K562 (cell line): Measurements from ENCODE around the gene MYLK4. TPM values are rescaled to one million over a fixed set of nuclear protein-coding genes. Genes with fewer than 3 reads are reported as not detected.

Source experiments
- ATAC-seq: fragments of 200-7000 bp; cut with Tn5 transposase; 3 replicates; pipeline ENCODE4 v1.9.1; 2020; ENCODE audit warnings: moderate library complexity
- BruUV-seq: library from RNA; stranded (reverse); fragments of 400-500 nt; replicated peaks from 2 replicates; lab custom pipeline; 2021; lab: Mats Ljungman, UMichigan
- CTCF ChIA-PET: fragments of 300-600 bp; formaldehyde crosslinking; extraction: SDS; loops from one replicate; lab custom pipeline; 2021; ENCODE audit warnings: low intra/inter-chr PET ratio; lab: Yijun Ruan, JAX
- POLR2A ChIA-PET: fragments of 300-600, 350-650 bp; sonication (Branson Sonifier 250); formaldehyde crosslinking; extraction: SDS; loops from one replicate; lab custom pipeline; 2021; ENCODE audit warnings: antibody characterized with exemption, inconsistent platforms; lab: Yijun Ruan, JAX
- DNase-seq, 4 experiments: peaks; one replicate each; pipeline versions ENCODE4 v3.0.0 to v3.0.0-alpha.2; 2011 to 2018; ENCODE audit warnings: low spot score in 3 of 4, mixed read lengths in 3 of 4; ENCODE audit errors: extremely low read depth in 1 of 4
- FAIRE-seq: peaks from 2 replicates; lab custom pipeline; 2011; peaks lifted over from hg19 to GRCh38; lab: Jason Lieb, UNC
- H2AFZ ChIP-seq: 2 replicates; pipeline ENCODE4 v1.6.0; 2011; ENCODE audit warnings: low read depth, low read length, control low read depth, inconsistent platforms
- H3K27ac ChIP-seq: fragments of 200-600 bp; 3 replicates; pipeline ENCODE4 v1.8.0; 2011; ENCODE audit warnings: low read depth, mild to moderate bottlenecking, control low read depth, inconsistent platforms, low read length, moderate library complexity, mixed read lengths; ENCODE audit errors: extremely low read depth
- H3K27me3 ChIP-seq, 2 experiments: fragments of 300-600 bp in 1 of 2; 2 replicates in 1 of 2; 3 replicates in 1 of 2; pipeline versions ENCODE4 v1.6.0 to v1.8.0; 2011; ENCODE audit warnings: inconsistent platforms in 2 of 2, low read length in 2 of 2, mild to moderate bottlenecking in 1 of 2, mixed read lengths in 1 of 2, moderate library complexity in 1 of 2; ENCODE audit not compliant: control insufficient read depth in 2 of 2, insufficient read depth in 2 of 2
- H3K36me3 ChIP-seq: fragments of 300-600 bp; 3 replicates; pipeline ENCODE4 v1.8.0; 2011; ENCODE audit warnings: mild to moderate bottlenecking, low read length, inconsistent platforms; ENCODE audit not compliant: control insufficient read depth, insufficient read depth
- H3K4me1 ChIP-seq, 2 experiments: fragments of 200-600 bp in 1 of 2; replicated peaks in 1 of 2; 2 replicates in 1 of 2; 3 replicates in 1 of 2; pipeline versions ENCODE4 v1.5.1 to v1.8.0; 2011; ENCODE audit warnings: inconsistent platforms in 2 of 2, low read length in 2 of 2, mild to moderate bottlenecking in 1 of 2, mixed read lengths in 1 of 2, moderate library complexity in 1 of 2; ENCODE audit not compliant: control insufficient read depth in 2 of 2, insufficient read depth in 2 of 2
- H3K4me2 ChIP-seq: 2 replicates; pipeline ENCODE4 v1.6.1; 2011; ENCODE audit warnings: low read length, control low read depth, inconsistent platforms, mixed read lengths; ENCODE audit not compliant: insufficient read depth
- H3K4me3 ChIP-seq: fragments of 200-600 bp; sonication (generic), shearing (Covaris generic); 2 replicates; pipeline ENCODE4 v1.5.1; 2016; ENCODE audit warnings: control low read depth, inconsistent platforms
- H3K79me2 ChIP-seq: fragments of 200-600 bp; 3 replicates; pipeline ENCODE4 v1.8.0; 2011; ENCODE audit warnings: low read length, inconsistent platforms; ENCODE audit not compliant: control insufficient read depth, insufficient read depth
- H3K9ac ChIP-seq, 2 experiments: 2 replicates each; pipeline versions ENCODE4 v1.6.0 to v1.6.1; 2011; ENCODE audit warnings: low read depth in 2 of 2, low read length in 2 of 2, control low read depth in 1 of 2, inconsistent platforms in 1 of 2, mild to moderate bottlenecking in 1 of 2, mixed read lengths in 1 of 2; ENCODE audit not compliant: insufficient read depth in 1 of 2
- H3K9me1 ChIP-seq: one replicate; pipeline ENCODE4 v1.6.0; 2011; ENCODE audit warnings: inconsistent platforms, mild to moderate bottlenecking, low read length, moderate library complexity; ENCODE audit not compliant: control insufficient read depth, insufficient read depth
- H3K9me3 ChIP-seq: replicated peaks from 2 replicates; pipeline ENCODE4 v1.5.1; 2011; ENCODE audit warnings: low read depth, low read length, inconsistent platforms; ENCODE audit not compliant: control insufficient read depth, insufficient read depth
- H4K20me1 ChIP-seq: replicated peaks from 2 replicates; pipeline ENCODE4 v1.6.1; 2011; ENCODE audit warnings: low read length, inconsistent platforms, mixed read lengths; ENCODE audit not compliant: control insufficient read depth, insufficient read depth
- C11orf30 ChIP-seq: fragments of 450-650 bp; IDR thresholded peaks from 2 replicates; pipeline ENCODE4 v1.6.1; 2016; ENCODE audit warnings: low read depth, mild to moderate bottlenecking
- CBX8 ChIP-seq: fragments of 200-600 bp; sonication (generic); IDR thresholded peaks from 2 replicates; pipeline ENCODE4 v1.6.1; 2012; ENCODE audit warnings: borderline replicate concordance, mixed run types, low read depth, mild to moderate bottlenecking, moderate library complexity, mixed read lengths, low read length, control low read depth, inconsistent platforms; ENCODE audit not compliant: poor library complexity, severe bottlenecking; ENCODE audit errors: extremely low read depth
- CTBP1 ChIP-seq: fragments of 450-650 bp; IDR thresholded peaks from 2 replicates; pipeline ENCODE4 v1.6.1; 2016; ENCODE audit warnings: borderline replicate concordance
- ETV6 ChIP-seq, 3 experiments: fragments of 150-350 bp in 1 of 3; sonication (generic) in 1 of 3; formaldehyde crosslinking in 1 of 3; IDR thresholded peaks; 2 replicates each; pipeline versions ENCODE4 v1.6.1 to v1.8.0; 2014 to 2022; ENCODE audit warnings: borderline replicate concordance in 2 of 3, low read depth in 2 of 3, antibody characterized with exemption in 1 of 3, low read length in 1 of 3, mild to moderate bottlenecking in 1 of 3, missing genetic modification reagents in 1 of 3
- IRF2 ChIP-seq: sonication (generic); formaldehyde crosslinking; IDR thresholded peaks from 2 replicates; pipeline ENCODE4 v1.8.1; 2022; ENCODE audit warnings: mild to moderate bottlenecking, missing genetic modification reagents
- MAFK ChIP-seq: IDR thresholded peaks from 2 replicates; pipeline ENCODE4 v1.6.1; 2011; ENCODE audit warnings: low read length, improper control_type of control experiment
- MEF2A ChIP-seq: IDR thresholded peaks from 2 replicates; pipeline ENCODE4 v1.6.1; 2011; ENCODE audit warnings: low read depth, mild to moderate bottlenecking, low read length, moderate library complexity; ENCODE audit not compliant: control insufficient read depth
- NBN ChIP-seq: fragments of 450-650 bp; IDR thresholded peaks from 2 replicates; pipeline ENCODE4 v1.6.1; 2016; ENCODE audit warnings: low read depth, mild to moderate bottlenecking
- POLR2AphosphoS2 ChIP-seq: IDR thresholded peaks from 2 replicates; pipeline ENCODE4 v1.6.1; 2012; ENCODE audit warnings: low read length, improper control_type of control experiment
- SFPQ ChIP-seq: fragments of 200-400 bp; formaldehyde crosslinking; IDR thresholded peaks from 2 replicates; pipeline ENCODE4 v1.6.1; 2017; ENCODE audit warnings: mild to moderate bottlenecking, low read depth, low read length, moderate library complexity
- TEAD2 ChIP-seq: fragments of 450-650 bp; IDR thresholded peaks from 2 replicates; pipeline ENCODE4 v1.6.1; 2016; ENCODE audit warnings: missing genetic modification characterization, control low read depth, missing compliant biosample characterization
- U2AF1 ChIP-seq: fragments of 200-400 bp; formaldehyde crosslinking; optimal IDR thresholded peaks from 2 replicates; pipeline ENCODE3; 2017; ENCODE audit warnings: mild to moderate bottlenecking, low read depth, low read length, moderate library complexity
- WGBS: fragments of 100-300 bp; shearing (Covaris generic); methylation state at CpG from one replicate; pipeline ENCODE4 v1.1.6; 2016; ENCODE audit warnings: low coverage, mixed read lengths; ENCODE audit not compliant: insufficient coverage; ENCODE audit errors: missing lambda C conversion rate; 5-methylcytosine and 5-hydroxymethylcytosine counted together
- in situ Hi-C: fragments of 300-500 bp; cut with MboI; formaldehyde crosslinking; loops from 4 replicates; pipeline ENCODE4 v1.15.0; 2018; ENCODE audit warnings: inconsistent platforms, mixed read lengths
- intact Hi-C: fragments of 100-400 bp; cut with micrococcal nuclease; formaldehyde crosslinking; loops from 2 replicates; pipeline ENCODE4 v1.14.2; 2022
- polyA plus RNA-seq, 8 experiments: library from polyadenylated mRNA; depleted of rRNA in 4 of 8; stranded (reverse) in 5 of 8; unstranded in 3 of 8; fragments of >200 nt; fragmentation: Nextera tagmentation in 2 of 8; fragmentation: Illumina TruSeq in 1 of 8; extraction: Ambion mirVana in 2 of 8; extraction: Trizol in 1 of 8; gene quantifications; 2 replicates each; pipeline versions ENCODE4 v1.2.1 to v1.2.3, GENCODE V29; 2011 to 2014; ENCODE audit warnings: inconsistent platforms in 1 of 8, missing spikeins in 1 of 8
- total RNA-seq, 7 experiments: library from RNA; depleted of rRNA in 6 of 7; stranded (reverse); fragments of >200 nt in 6 of 7; fragmentation: Illumina TruSeq in 2 of 7; extraction: Trizol in 2 of 7; gene quantifications; 2 replicates each; pipeline versions ENCODE4 v1.2.1 to v1.2.3, GENCODE V29; 2011 to 2021; ENCODE audit warnings: low replicate concordance in 1 of 7
- TF ChIP-seq, protein P1 (sequence below): fragments of 250-450 bp; sonication (Bioruptor Pico); IDR thresholded peaks from 2 replicates; pipeline ENCODE4 v1.4.0; 2020; ENCODE audit warnings: mild to moderate bottlenecking

Gene MYLK4
- total and polyA plus RNA-seq, 9 of the 15 experiments (the other 6 are each of a cell fraction or from before 2014, with no cell fraction given), result 0.01 to 0.15 (median 0.06) TPM

DNA sequence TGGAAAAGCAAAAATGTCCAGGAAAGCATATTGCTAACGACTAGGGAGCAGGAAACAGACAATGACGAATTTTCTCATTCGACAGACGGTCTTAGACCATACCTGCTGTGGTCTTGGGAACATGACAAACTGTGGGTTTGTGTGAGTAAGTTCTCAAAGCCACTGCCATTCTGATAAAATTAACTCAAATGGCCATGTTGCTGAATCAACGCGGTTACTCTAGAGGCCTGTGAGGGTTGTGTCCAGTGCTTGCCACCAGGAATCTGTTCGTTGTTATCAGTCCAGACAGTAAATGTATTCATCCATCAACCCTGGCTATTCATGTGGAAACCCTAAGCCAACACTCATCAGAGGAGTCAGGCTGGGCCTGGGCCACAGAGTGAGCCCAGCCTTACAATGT is 124.3 kb downstream of the MYLK4 start:
- no peaks in the 10 kb centered on the region for H3K9me3 ChIP-seq
- ATAC-seq (no peak), DNase-seq (no peak), FAIRE-seq (no peak)
- H3K36me3 ChIP-seq, result no peaks in the 10 kb centered on the region
- no peak overlapping the region for H2AFZ ChIP-seq
- no TSS peak for BruUV-seq
- H3K79me2 ChIP-seq, result no peaks in the 10 kb centered on the region
- intact Hi-C loops (no loop called here), in situ Hi-C loops (no loop called here)
- no peaks in the 10 kb centered on the region for H4K20me1 ChIP-seq
- H3K4me1 ChIP-seq, result no peaks in the 10 kb centered on the region
- WGBS, result under 1% methylated on average over 7 of the region's 7 CpGs
- POLR2A ChIA-PET, result no interaction called here
- H3K9me1 ChIP-seq, result no peaks in the 10 kb centered on the region
- H3K9ac ChIP-seq, result no peak overlapping the region
- H3K27me3 ChIP-seq, result peaks cover 55 to 61% of the 10 kb centered on the region in 2 experiments
- H3K27ac ChIP-seq, result no peak overlapping the region
- H3K4me2 ChIP-seq, result no peak overlapping the region
- CTCF ChIA-PET, result no interaction called here
- TF ChIP-seq U2AF1 (no peak), ETV6 (IDR thresholded peaks at IDR 0.05; ENCODE audit: borderline replicate concordance in 1 of 2, low read depth in 2 of 2, low read length in 1 of 2) (no peak), ETV6 (CRISPR knock-in tag; IDR thresholded peaks at IDR 0.05; ENCODE audit: borderline replicate concordance) (no peak), MEF2A (no peak), NBN (no peak), CBX8 (no peak), MAFK (no peak), IRF2 (no peak), CTBP1 (no peak), POLR2AphosphoS2 (no peak), C11orf30 (no peak), SFPQ (no peak), TEAD2 (tag) (no peak)
- TF ChIP-seq, protein P1, sequence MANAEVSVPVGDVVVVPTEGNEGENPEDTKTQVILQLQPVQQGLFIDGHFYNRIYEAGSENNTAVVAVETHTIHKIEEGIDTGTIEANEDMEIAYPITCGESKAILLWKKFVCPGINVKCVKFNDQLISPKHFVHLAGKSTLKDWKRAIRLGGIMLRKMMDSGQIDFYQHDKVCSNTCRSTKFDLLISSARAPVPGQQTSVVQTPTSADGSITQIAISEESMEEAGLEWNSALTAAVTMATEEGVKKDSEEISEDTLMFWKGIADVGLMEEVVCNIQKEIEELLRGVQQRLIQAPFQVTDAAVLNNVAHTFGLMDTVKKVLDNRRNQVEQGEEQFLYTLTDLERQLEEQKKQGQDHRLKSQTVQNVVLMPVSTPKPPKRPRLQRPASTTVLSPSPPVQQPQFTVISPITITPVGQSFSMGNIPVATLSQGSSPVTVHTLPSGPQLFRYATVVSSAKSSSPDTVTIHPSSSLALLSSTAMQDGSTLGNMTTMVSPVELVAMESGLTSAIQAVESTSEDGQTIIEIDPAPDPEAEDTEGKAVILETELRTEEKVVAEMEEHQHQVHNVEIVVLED (CRISPR knock-in tag), result no peak
- H3K4me3 ChIP-seq, result no peak overlapping the region
